ENCODE data around the gene GRK5.

DNA sequence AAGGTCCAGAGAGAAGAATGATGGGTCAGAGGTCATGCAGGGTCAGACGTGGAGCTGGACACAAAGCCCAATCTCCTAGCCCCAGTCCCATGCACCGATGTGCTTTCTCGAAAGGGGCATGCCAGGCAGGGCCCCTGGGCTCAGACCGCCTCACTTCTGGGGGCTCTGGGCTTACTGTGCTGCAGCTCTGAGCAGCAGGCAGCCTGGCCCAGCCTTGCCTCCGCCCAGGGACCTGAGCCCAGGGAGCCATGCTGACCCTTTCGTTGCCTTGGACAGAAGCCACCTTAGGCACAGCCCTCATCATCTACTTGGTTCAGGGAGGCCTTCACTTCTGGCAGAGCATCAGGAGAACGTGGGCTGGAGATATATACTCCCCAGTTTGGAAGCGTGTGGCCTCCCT, 161.2 kb downstream of the GRK5 start:
- TF ChIP-seq, protein P1, sequence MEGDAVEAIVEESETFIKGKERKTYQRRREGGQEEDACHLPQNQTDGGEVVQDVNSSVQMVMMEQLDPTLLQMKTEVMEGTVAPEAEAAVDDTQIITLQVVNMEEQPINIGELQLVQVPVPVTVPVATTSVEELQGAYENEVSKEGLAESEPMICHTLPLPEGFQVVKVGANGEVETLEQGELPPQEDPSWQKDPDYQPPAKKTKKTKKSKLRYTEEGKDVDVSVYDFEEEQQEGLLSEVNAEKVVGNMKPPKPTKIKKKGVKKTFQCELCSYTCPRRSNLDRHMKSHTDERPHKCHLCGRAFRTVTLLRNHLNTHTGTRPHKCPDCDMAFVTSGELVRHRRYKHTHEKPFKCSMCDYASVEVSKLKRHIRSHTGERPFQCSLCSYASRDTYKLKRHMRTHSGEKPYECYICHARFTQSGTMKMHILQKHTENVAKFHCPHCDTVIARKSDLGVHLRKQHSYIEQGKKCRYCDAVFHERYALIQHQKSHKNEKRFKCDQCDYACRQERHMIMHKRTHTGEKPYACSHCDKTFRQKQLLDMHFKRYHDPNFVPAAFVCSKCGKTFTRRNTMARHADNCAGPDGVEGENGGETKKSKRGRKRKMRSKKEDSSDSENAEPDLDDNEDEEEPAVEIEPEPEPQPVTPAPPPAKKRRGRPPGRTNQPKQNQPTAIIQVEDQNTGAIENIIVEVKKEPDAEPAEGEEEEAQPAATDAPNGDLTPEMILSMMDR (IDR thresholded peaks at IDR 0.05) = no peak
- no peak for TF ChIP-seq POLR2A (IDR thresholded peaks at IDR 0.05)

Data from Peyer's patch (tissue), 4 donors.